ENCODE data around the gene ECI2.

- TF ChIP-seq POLR2AphosphoS5 (IDR thresholded peaks at IDR 0.05; ENCODE audit: borderline replicate concordance, low read depth, low read length) (no peak), EZH2 (IDR thresholded peaks at IDR 0.05) (no peak)
Measured at GRCh38 chr6:4078691-4079471, 56.5 kb downstream of the ECI2 start, which contains the start of gene FAM217A.
